ENCODE results near the gene OR52N4.

GRCh38 chr11:5712507-5712906 is 41.5 kb upstream of the OR52N4 start:
- TF ChIP-seq POLR2AphosphoS5 (IDR thresholded peaks at IDR 0.05) (no peak), CTCF (IDR thresholded peaks at IDR 0.05 in 8 of 11, conservative IDR thresholded peaks at IDR 0.05 in 3 of 11) (peak in 9 of 11 experiments; percentile 23 to 55 (median 45))
